Measurements from ENCODE around the gene TEX13B.

DNA sequence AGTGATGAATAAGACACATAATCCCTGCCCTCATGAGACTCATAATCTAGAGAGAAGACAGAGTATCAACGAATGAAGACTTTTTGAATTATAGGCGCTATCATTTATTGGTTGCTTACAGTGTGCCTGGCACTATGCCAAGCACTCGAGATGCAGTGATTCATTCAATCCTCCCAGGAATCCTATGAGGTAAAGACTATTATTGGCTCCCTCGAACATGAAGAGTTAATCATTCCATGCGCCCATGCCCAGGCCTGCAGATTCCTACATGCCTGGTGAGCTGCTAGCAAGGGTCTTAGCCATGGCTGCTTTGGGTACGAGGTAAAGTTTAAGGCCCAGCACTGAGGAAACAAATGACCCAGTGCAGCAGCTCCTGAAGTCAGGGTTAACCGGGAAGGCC is 47.0 kb downstream of the TEX13B start:
- TF ChIP-seq POLR2A (IDR thresholded peaks at IDR 0.05; ENCODE audit: low read length) (no peak), GATA1 (IDR thresholded peaks at IDR 0.05; ENCODE audit: low read depth, low read length) (no peak)

Measured in erythroblast (primary cell).